Upper lobe of left lung (tissue), 6 donors: ENCODE results near the gene KLRC2. TPM values are rescaled to one million over a fixed set of nuclear protein-coding genes. Genes with fewer than 3 reads are reported as not detected.
A peak's percentile ranks its signal among the peaks of the same experiment; 100 is the strongest.
"Not testable (repeated sequence)": the region's sequence is repeated elsewhere in the genome, so short reads cannot be mapped to it uniquely, and the experiment has no call there.

Source experiments
- ATAC-seq, 2 donors: fragments of 200-7000 bp; cut with Tn5 transposase; one replicate each; pipeline ENCODE4 v1.9.1; 2022; ENCODE audit warnings: mild to moderate bottlenecking in 2 of 2, moderate library complexity in 2 of 2; ENCODE audit not compliant: low FRiP score in 2 of 2
- DNase-seq, 2 donors: peaks; one replicate each; pipeline ENCODE4 v3.0.0-alpha.2; 2019 to 2020
- H3K27ac ChIP-seq, 4 donors: fragments of 200-600 bp; sonication (generic); one replicate each; pipeline ENCODE4 v1.5.1; 2016 to 2019
- H3K27me3 ChIP-seq, 4 donors: fragments of 200-600 bp; sonication (generic); one replicate each; pipeline ENCODE4 v1.5.1; 2017 to 2019
- H3K36me3 ChIP-seq, 4 donors: fragments of 200-600 bp; sonication (generic); one replicate each; pipeline ENCODE4 v1.5.1; 2016 to 2019
- H3K4me1 ChIP-seq, 4 donors: fragments of 200-600 bp; sonication (generic); one replicate each; pipeline ENCODE4 v1.5.1; 2018 to 2019
- H3K4me3 ChIP-seq, 4 donors: fragments of 200-600 bp; sonication (generic); one replicate each; pipeline ENCODE4 v1.5.1; 2017 to 2019; ENCODE audit warnings: mild to moderate bottlenecking in 2 of 4, moderate library complexity in 1 of 4
- H3K9me3 ChIP-seq, 4 donors: fragments of 200-600 bp; sonication (generic); one replicate each; pipeline ENCODE4 v1.5.1; 2018 to 2019
- EP300 ChIP-seq, 4 donors: sonication (generic); formaldehyde crosslinking; IDR thresholded peaks; one replicate each; pipeline ENCODE4 v1.5.1; 2017; ENCODE audit warnings: antibody characterized with exemption in 4 of 4, control low read depth in 2 of 4
- POLR2A ChIP-seq, 4 donors: fragments of 450-650 bp; IDR thresholded peaks; one replicate each; pipeline ENCODE4 v1.5.1; 2016 to 2017; ENCODE audit warnings: antibody characterized with exemption in 4 of 4, mild to moderate bottlenecking in 2 of 4
- WGBS, 2 donors: methylation state at CpG; one replicate each; pipeline ENCODE4 v1.1.5; 2017 to 2018; 5-methylcytosine and 5-hydroxymethylcytosine counted together
- total RNA-seq, 6 donors: library from RNA; depleted of rRNA in 4 of 6; stranded (reverse); fragments of >200 nt in 4 of 6; gene quantifications; one replicate each; pipeline versions ENCODE4 v1.1.0 to v1.2.1, GENCODE V29; 2016 to 2021
- TF ChIP-seq, protein P1 (sequence below), 6 experiments: fragments of 450-650 bp in 4 of 6; fragments of 200-600 bp in 2 of 6; sonication (generic) in 2 of 6; IDR thresholded peaks; one replicate each; pipeline ENCODE4 v1.5.1; 2016 to 2019; ENCODE audit warnings: antibody characterized with exemption in 6 of 6
- donor health status: DM: no; HTN: no; CAD: no; lungs with moderate emphysema.
- donor health status: DM: no; HTN: yes; CAD: no; lungs with severe emphysema.

Gene KLRC2
- total RNA-seq, 6 donors from 2014 or later: 0.88 to 9.7 (median 2.3) TPM

GRCh38 chr12:10439608-10440274 is 3.9 kb upstream of the KLRC2 start:
- not testable (repeated sequence) for H3K27ac ChIP-seq, H3K27me3 ChIP-seq, H3K36me3 ChIP-seq, ATAC-seq, H3K9me3 ChIP-seq, H3K4me3 ChIP-seq, H3K4me1 ChIP-seq, DNase-seq
- WGBS, 2 donors: 71 to 78% methylated on average over 2 of the region's 2 CpGs

DNA sequence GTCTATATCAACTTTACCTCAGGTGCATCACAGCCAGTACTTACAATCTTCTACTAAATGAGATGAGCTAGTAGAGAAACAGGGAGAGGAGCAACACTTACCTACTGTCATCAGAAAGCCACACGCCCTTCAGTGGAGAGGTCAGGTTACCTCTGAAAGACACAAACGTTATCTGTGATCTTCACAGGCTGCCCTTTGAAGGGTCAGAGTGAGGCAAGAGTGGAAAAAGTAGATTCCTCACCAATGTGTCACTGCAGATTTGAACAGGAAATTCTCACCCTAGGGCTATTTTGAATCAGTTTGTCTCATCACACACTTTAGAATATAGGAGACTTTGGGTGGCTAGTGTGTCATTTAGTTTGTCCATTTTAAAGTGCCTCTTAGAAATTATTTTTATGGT is 1.8 kb upstream of the KLRC2 start:
- WGBS, 2 donors: no CpG with 5 or more reads among the region's 2 CpGs
- ATAC-seq, H3K36me3 ChIP-seq, DNase-seq, H3K27ac ChIP-seq, H3K4me3 ChIP-seq, H3K27me3 ChIP-seq, H3K9me3 ChIP-seq, H3K4me1 ChIP-seq: not testable (repeated sequence)

DNA sequence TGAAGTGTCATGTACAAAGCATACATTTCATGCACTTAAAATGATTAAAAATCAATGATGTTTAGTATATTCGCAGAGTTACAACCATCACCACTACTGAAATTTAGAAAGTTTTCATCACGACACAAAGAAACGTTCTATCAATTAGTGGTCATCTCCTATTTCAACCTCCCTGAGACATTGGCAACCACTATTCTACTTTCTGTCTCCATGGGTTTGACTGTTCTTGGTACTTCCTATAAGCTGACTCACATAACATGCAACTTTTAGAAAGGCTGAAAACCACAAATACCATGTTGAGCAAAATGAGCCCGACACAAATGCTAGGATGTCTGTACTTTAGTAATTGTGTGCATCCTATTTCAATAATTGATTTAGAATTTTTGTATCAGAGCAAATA is 5.2 kb downstream of the KLRC2 start:
- H3K36me3 ChIP-seq, H3K4me3 ChIP-seq, H3K27me3 ChIP-seq, H3K4me1 ChIP-seq, DNase-seq, ATAC-seq, H3K9me3 ChIP-seq, H3K27ac ChIP-seq: not testable (repeated sequence)
- WGBS, 2 donors: 73 to 81% methylated on average over 4 of the region's 4 CpGs

- not testable (repeated sequence) for H3K4me3 ChIP-seq, H3K27me3 ChIP-seq, DNase-seq, ATAC-seq, H3K9me3 ChIP-seq, H3K36me3 ChIP-seq, H3K4me1 ChIP-seq, H3K27ac ChIP-seq
- 94 to 96% methylated on average over 7 to 8 of the region's 8 CpGs for WGBS, 2 donors
Observed at GRCh38 chr12:10425938-10426337, 9.9 kb downstream of the KLRC2 start.

DNA sequence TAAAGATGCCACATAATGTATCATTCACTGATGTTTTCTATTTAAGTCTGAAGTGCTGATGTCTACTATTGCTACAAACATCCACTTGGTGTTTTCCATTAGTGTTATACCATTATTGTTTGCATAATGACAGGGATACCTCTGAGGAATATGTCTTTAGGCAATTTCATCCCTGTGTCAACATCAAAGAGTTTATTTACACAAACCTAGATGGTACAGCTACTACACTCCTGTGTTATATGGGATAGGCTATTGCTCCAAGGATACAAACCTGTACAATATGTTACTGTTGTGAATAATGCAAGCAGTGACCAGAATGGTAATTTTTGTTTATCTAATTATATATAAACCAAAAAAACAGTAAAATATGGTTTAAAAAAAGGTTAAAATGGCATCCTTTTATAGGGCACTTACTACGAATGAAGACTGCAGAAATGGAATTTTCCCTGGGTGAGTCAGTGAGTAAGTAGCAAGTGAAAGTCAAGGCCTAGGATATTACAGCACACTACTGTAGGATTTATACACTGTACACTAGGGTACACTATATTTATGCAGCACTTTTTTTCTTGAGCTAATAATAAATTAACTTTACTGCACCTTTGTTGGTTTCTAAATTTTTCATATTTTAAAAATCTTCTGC is 11.4 kb downstream of the KLRC2 start:
- ATAC-seq, H3K36me3 ChIP-seq, H3K4me3 ChIP-seq, DNase-seq, H3K27me3 ChIP-seq, H3K4me1 ChIP-seq, H3K9me3 ChIP-seq, H3K27ac ChIP-seq: not testable (repeated sequence)
- no CpG with 5 or more reads among the region's 1 CpG for WGBS, 2 donors

DNA sequence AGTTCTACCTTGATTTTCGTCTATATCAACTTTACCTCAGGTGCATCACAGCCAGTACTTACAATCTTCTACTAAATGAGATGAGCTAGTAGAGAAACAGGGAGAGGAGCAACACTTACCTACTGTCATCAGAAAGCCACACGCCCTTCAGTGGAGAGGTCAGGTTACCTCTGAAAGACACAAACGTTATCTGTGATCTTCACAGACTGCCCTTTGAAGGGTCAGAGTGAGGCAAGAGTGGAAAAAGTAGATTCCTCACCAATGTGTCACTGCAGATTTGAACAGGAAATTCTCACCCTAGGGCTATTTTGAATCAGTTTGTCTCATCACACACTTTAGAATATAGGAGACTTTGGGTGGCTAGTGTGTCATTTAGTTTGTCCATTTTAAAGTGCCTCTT is 13.7 kb downstream of the KLRC2 start:
- H3K36me3 ChIP-seq, H3K9me3 ChIP-seq, H3K27me3 ChIP-seq, DNase-seq, H3K27ac ChIP-seq, ATAC-seq, H3K4me1 ChIP-seq, H3K4me3 ChIP-seq: not testable (repeated sequence)
- 33 to 50% methylated on average over 1 of the region's 3 CpGs for WGBS, 2 donors

GRCh38 chr12:10420334-10420733 is 15.5 kb downstream of the KLRC2 start, which contains the start of gene KLRC3:
KLRC3 (minus strand) TSS chr12:10420595; CDS start chr12:10420550, 45 bp downstream.
- not testable (repeated sequence) for ATAC-seq, H3K36me3 ChIP-seq, H3K4me3 ChIP-seq, H3K27me3 ChIP-seq, H3K27ac ChIP-seq, H3K9me3 ChIP-seq, H3K4me1 ChIP-seq, DNase-seq
- WGBS, 2 donors: 33 to 55% methylated on average over 1 of the region's 1 CpG

GRCh38 chr12:10409392-10409791 is 26.4 kb downstream of the KLRC2 start, which contains the start of gene KLRC4:
KLRC4 (minus strand) TSS chr12:10409757; CDS start chr12:10409575, 182 bp downstream.
- no peak within 1 kb of the TSS for H3K27ac ChIP-seq
- no peaks in the 10 kb centered on the region for H3K9me3 ChIP-seq
- ATAC-seq (peak in 1 of 2 donors; percentile 55), DNase-seq (no peak)
- no peaks in the 10 kb centered on the region for H3K4me1 ChIP-seq
- H3K27me3 ChIP-seq: no peaks in the 10 kb centered on the region
- H3K4me3 ChIP-seq: no peak within 1 kb of the TSS
- 0 to 23% methylated on average over 1 of the region's 1 CpG for WGBS, 2 donors
- TF ChIP-seq, protein P1, sequence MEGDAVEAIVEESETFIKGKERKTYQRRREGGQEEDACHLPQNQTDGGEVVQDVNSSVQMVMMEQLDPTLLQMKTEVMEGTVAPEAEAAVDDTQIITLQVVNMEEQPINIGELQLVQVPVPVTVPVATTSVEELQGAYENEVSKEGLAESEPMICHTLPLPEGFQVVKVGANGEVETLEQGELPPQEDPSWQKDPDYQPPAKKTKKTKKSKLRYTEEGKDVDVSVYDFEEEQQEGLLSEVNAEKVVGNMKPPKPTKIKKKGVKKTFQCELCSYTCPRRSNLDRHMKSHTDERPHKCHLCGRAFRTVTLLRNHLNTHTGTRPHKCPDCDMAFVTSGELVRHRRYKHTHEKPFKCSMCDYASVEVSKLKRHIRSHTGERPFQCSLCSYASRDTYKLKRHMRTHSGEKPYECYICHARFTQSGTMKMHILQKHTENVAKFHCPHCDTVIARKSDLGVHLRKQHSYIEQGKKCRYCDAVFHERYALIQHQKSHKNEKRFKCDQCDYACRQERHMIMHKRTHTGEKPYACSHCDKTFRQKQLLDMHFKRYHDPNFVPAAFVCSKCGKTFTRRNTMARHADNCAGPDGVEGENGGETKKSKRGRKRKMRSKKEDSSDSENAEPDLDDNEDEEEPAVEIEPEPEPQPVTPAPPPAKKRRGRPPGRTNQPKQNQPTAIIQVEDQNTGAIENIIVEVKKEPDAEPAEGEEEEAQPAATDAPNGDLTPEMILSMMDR (IDR thresholded peaks at IDR 0.05): no peak
- TF ChIP-seq EP300 (IDR thresholded peaks at IDR 0.05): no peak
- peak in 1 of 4 donors; percentile 1 for TF ChIP-seq POLR2A (IDR thresholded peaks at IDR 0.05)
- no peaks in the 10 kb centered on the region for H3K36me3 ChIP-seq
